HepG2 (cell line): Measurements from ENCODE around the gene MAPRE3. TPM values are rescaled to one million over a fixed set of nuclear protein-coding genes. Genes with fewer than 3 reads are reported as not detected.

Source experiments
- ATAD3A ChIP-seq: sonication (generic); formaldehyde crosslinking; IDR thresholded peaks from 2 replicates; pipeline ENCODE4 v1.4.0; 2020; ENCODE audit warnings: missing genetic modification reagents
- ATF7-NPFF ChIP-seq: sonication (generic); formaldehyde crosslinking; IDR thresholded peaks from 2 replicates; pipeline ENCODE4 v1.8.1; 2023; ENCODE audit warnings: mild to moderate bottlenecking, low read depth, missing genetic modification reagents, moderate library complexity
- ATRX ChIP-seq: sonication (generic); formaldehyde crosslinking; IDR thresholded peaks from 2 replicates; pipeline ENCODE4 v1.4.0; 2020; ENCODE audit warnings: missing genetic modification reagents, borderline replicate concordance
- CENPBD1 ChIP-seq: sonication (generic); formaldehyde crosslinking; IDR thresholded peaks from 2 replicates; pipeline ENCODE4 v1.8.0; 2022; ENCODE audit warnings: missing genetic modification reagents, low read depth, mild to moderate bottlenecking, borderline replicate concordance
- CREBL2 ChIP-seq: sonication (generic); formaldehyde crosslinking; IDR thresholded peaks from 2 replicates; pipeline ENCODE4 v1.8.1; 2023; ENCODE audit warnings: missing genetic modification reagents, mild to moderate bottlenecking, borderline replicate concordance
- DNMT1 ChIP-seq: sonication (generic); formaldehyde crosslinking; IDR thresholded peaks from 2 replicates; pipeline ENCODE4 v1.5.1; 2020; ENCODE audit warnings: mild to moderate bottlenecking, missing genetic modification reagents
- HHEX ChIP-seq: IDR thresholded peaks from 2 replicates; pipeline ENCODE4 v1.6.1; 2016; ENCODE audit warnings: control low read depth
- HOXA7 ChIP-seq: sonication (generic); formaldehyde crosslinking; IDR thresholded peaks from 2 replicates; pipeline ENCODE4 v1.8.1; 2022; ENCODE audit warnings: mild to moderate bottlenecking, missing genetic modification reagents, moderate library complexity
- JUN ChIP-seq: sonication (generic); formaldehyde crosslinking; IDR thresholded peaks from 2 replicates; pipeline ENCODE4 v1.4.0; 2020; ENCODE audit warnings: mild to moderate bottlenecking, missing genetic modification reagents
- NR2F2 ChIP-seq: IDR thresholded peaks from 2 replicates; pipeline ENCODE4 v1.6.1; 2012; ENCODE audit warnings: low read depth, inconsistent platforms, borderline replicate concordance
- NR2F6 ChIP-seq, 2 experiments: IDR thresholded peaks; 2 replicates each; pipeline ENCODE4 v1.6.1; 2016; ENCODE audit warnings: antibody characterized with exemption in 1 of 2, mild to moderate bottlenecking in 1 of 2
- SIX4 ChIP-seq: sonication (generic); formaldehyde crosslinking; IDR thresholded peaks from 2 replicates; pipeline ENCODE4 v1.4.0; 2020; ENCODE audit warnings: missing genetic modification reagents
- SKI ChIP-seq: fragments of 450-650 bp; IDR thresholded peaks from one replicate; pipeline ENCODE4 v1.6.1; 2018; ENCODE audit warnings: mild to moderate bottlenecking; ENCODE audit not compliant: partially characterized antibody
- SUZ12 ChIP-seq: fragments of 150-350 bp; IDR thresholded peaks from 2 replicates; pipeline ENCODE4 v1.6.1; 2014; ENCODE audit warnings: low read depth, low read length
- TAF15 ChIP-seq: fragments of 200-400 bp; formaldehyde crosslinking; IDR thresholded peaks from one replicate; pipeline ENCODE4 v1.6.1; 2018; ENCODE audit warnings: mild to moderate bottlenecking, low read depth, low read length; ENCODE audit not compliant: poor library complexity, severe bottlenecking
- TBP ChIP-seq: sonication (generic); formaldehyde crosslinking; IDR thresholded peaks from 2 replicates; pipeline ENCODE4 v1.5.0; 2020; ENCODE audit warnings: missing genetic modification reagents
- TFDP1 ChIP-seq: IDR thresholded peaks from 2 replicates; pipeline ENCODE4 v1.6.1; 2016; ENCODE audit warnings: missing compliant biosample characterization, missing genetic modification reagents, borderline replicate concordance
- ZBED4 ChIP-seq: sonication (generic); formaldehyde crosslinking; IDR thresholded peaks from 2 replicates; pipeline ENCODE4 v1.4.0; 2020; ENCODE audit warnings: missing genetic modification reagents, borderline replicate concordance
- ZBTB1 ChIP-seq: sonication (generic); formaldehyde crosslinking; IDR thresholded peaks from 2 replicates; pipeline ENCODE4 v1.4.0; 2020; ENCODE audit warnings: missing genetic modification reagents, borderline replicate concordance
- ZFX ChIP-seq: sonication (generic); formaldehyde crosslinking; IDR thresholded peaks from 2 replicates; pipeline ENCODE4 v1.4.0; 2020; ENCODE audit warnings: mild to moderate bottlenecking, low read depth, missing genetic modification reagents, moderate library complexity
- ZNF232 ChIP-seq: sonication (generic); formaldehyde crosslinking; IDR thresholded peaks from 2 replicates; pipeline ENCODE4 v1.4.0; 2020; ENCODE audit warnings: missing genetic modification reagents, borderline replicate concordance
- ZNF484 ChIP-seq: sonication (generic); formaldehyde crosslinking; IDR thresholded peaks from 2 replicates; pipeline ENCODE4 v1.5.1; 2020; ENCODE audit warnings: mild to moderate bottlenecking, low read depth, missing genetic modification reagents, borderline replicate concordance
- ZNF619 ChIP-seq: sonication (generic); formaldehyde crosslinking; IDR thresholded peaks from 2 replicates; pipeline ENCODE4 v1.4.0; 2020; ENCODE audit warnings: mild to moderate bottlenecking, missing genetic modification reagents
- polyA plus RNA-seq, 8 experiments: library from polyadenylated mRNA; depleted of rRNA in 3 of 8; stranded (reverse) in 7 of 8; unstranded in 1 of 8; fragments of >200 nt; fragmentation: Illumina TruSeq in 4 of 8; extraction: Trizol in 4 of 8; gene quantifications; 2 replicates each; pipeline versions ENCODE4 v1.2.1 to v1.2.3, GENCODE V29; 2011 to 2016; ENCODE audit warnings: low read depth in 4 of 8, missing spikeins in 1 of 8, mixed read lengths in 1 of 8; ENCODE audit not compliant: insufficient read depth in 1 of 8
- total RNA-seq, 5 experiments: library from RNA; depleted of rRNA; stranded (reverse); fragments of >200 nt; fragmentation: Illumina TruSeq; extraction: Trizol; gene quantifications; 2 replicates each; pipeline ENCODE4 v1.2.3, GENCODE V29; 2016; ENCODE audit warnings: low read depth in 1 of 5

The MAPRE3 gene
- total and polyA plus RNA-seq, 2 of the 13 experiments (the other 11 are each of a cell fraction or from before 2014, with no cell fraction given): 0.31 to 0.91 TPM

GRCh38 chr2:27032495-27033252 lies 62.2 kb downstream of the MAPRE3 start, which contains the start of gene TMEM214 (continued):
- TF ChIP-seq ZFX (CRISPR knock-in tag) (peak; percentile 93), SIX4 (CRISPR knock-in tag) (no peak), SUZ12 (peak; percentile 76), TBP (CRISPR knock-in tag) (peak; percentile 89), HHEX (CRISPR knock-in tag) (no peak), ZNF619 (CRISPR knock-in tag) (peak; percentile 34; the same call in 1 of the 2 replicates), ATAD3A (CRISPR knock-in tag) (no peak), ZNF232 (CRISPR knock-in tag) (peak; percentile 44; the same call in 1 of the 2 replicates), CREBL2 (peak; percentile 42; the same call in 1 of the 2 replicates), CENPBD1 (CRISPR knock-in tag) (no peak), NR2F6 (IDR thresholded peaks at IDR 0.05) (no peak), NR2F6 (CRISPR knock-in tag; IDR thresholded peaks at IDR 0.05) (peak; percentile 6; the same call in 1 of the 2 replicates), NR2F2 (no peak), JUN (no peak), ZBED4 (no peak; the same call in 1 of the 2 replicates), DNMT1 (CRISPR knock-in tag) (peak; percentile 93), TAF15 (peak; percentile 69), SKI (peak; percentile 68), ZNF484 (CRISPR knock-in tag) (no peak), TFDP1 (peak; percentile 89), ZBTB1 (CRISPR knock-in tag) (no peak), ATF7-NPFF (peak; percentile 90), HOXA7 (CRISPR knock-in tag) (no peak), ATRX (CRISPR knock-in tag) (no peak)
